Activated CD4-positive, alpha-beta T cell treated with anti-CD3 and anti-CD28 coated beads, Interleukin-2, amount 50 U/mL, for 4 hours (primary cell): Measurements from ENCODE around the gene ASB15.
"Not testable (repeated sequence)": the region's sequence is repeated elsewhere in the genome, so short reads cannot be mapped to it uniquely, and the experiment has no call there.

ENCODE experiments used
- DNase-seq, 2 experiments: peaks; one replicate each; pipeline ENCODE4 v3.0.0-alpha.2; 2020

The ASB15 gene

DNA sequence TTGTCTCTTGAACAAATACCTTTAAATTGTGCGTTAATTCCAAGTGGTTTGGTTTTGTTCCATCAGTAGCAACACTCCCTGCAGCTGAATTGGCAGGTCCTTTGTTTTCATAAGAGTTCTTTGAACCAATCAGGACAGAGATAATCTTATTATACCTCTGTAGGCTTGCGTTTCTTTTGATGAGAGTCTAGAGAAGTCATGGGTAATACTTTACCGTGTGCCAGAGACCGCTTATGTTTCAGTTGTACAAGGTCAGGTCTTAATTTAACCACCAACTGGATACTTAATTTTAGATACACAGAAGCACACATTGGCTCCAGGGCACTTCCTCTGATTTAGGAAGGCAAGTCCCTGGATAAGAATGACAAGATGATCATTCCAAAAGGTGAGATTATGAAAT is at the start of gene ASB15:
TSS of gene ASB15 (plus strand) at position 292 of the 400 bp plus-strand sequence. CDS start 12,682 bp downstream, outside the sequence.
- no peak for DNase-seq

DNA sequence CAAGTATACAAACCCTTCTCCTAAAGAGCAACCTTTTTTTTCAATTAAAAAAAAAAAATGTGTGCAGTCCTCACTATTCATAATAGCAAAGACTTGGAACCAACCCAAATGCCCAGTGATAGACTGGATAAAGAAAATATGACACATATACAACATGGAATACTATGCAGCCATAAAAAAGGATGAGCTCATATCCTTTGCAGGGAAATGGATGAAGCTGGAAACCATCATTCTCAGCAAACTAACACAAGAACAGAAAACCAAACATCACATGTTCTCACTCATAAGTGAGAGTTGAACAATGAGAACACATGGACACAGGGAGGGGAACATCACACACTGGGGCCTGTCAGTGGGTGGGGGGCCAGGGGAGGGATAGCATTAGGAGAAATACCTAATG is 49.5 kb upstream of the ASB15 start:
- DNase-seq = not testable (repeated sequence)

DNA sequence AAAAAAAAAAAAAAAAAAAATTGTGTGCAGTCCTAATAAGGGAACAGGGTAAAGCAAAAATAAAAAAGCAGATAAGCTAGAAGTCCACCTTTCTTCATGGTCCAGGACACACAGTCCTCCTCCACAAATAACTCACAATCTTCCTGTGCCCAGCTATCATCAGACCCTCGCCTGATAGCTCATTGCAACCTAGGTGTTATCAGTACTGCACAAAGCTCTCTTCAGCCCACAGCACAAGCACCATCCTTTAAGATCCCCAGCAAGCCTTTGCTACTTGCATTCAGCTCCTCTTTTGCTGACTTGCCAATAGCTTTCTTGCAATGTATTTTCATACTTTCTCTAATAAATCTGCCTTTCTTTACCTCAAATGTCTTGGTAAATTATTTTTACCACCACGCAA is 49.0 kb upstream of the ASB15 start:
- no peak for DNase-seq

DNA sequence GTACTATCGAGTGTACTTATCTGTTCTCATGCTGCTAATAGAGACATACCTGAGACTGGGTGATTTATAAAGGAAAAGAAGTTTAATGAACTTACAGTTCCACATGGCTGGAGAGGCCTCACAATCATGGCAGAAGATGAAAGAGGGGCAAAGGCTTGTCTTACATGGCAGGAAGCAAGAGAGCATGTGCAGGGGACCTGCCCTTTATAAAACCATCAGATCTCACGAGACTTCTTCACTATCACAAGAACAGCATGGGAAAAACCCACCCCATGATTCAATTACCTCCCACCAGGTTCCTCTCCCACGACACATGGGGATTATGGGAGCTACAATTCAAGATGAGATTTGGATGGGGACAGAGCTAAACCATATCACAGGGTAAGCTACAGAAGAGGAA is 48.5 kb upstream of the ASB15 start:
- no peak for DNase-seq

DNA sequence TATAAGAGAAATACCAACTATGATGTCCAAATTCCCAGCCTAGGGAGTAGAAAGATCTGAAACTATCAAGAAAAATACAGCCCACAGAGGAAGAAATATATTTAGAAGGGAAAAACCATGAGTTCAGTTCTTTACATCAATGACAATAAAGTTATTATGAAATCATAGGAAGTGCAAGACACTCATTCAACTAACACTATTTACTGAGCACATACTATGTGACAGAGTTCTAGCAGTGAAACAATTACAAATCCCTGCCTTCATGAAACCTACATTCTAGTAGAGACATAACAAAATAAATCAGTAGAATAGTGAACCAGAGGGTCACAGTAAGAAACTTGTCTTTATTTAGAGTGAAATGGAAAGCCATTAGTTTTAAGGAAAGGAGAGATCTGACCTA is 46.1 kb upstream of the ASB15 start:
- DNase-seq = no peak

DNA sequence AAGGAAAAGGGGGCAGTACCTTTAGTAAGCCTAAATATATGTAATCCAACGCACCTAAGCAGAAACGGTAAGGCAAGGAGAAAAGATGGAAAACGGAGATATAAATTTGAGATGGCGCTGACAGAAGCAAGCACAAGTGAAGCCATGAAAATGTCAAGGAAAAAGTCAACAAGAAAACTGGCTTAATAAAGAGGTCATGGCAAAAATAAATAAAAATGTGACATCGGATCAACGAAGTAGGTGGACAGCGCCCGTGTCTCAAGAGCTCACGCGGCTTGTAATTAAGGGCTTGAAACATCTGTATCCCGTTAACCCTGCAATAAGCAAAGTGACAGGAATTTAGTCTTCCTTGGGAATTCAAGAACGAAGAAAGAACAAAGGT is 44.6 kb upstream of the ASB15 start:
- DNase-seq = no peak

DNA sequence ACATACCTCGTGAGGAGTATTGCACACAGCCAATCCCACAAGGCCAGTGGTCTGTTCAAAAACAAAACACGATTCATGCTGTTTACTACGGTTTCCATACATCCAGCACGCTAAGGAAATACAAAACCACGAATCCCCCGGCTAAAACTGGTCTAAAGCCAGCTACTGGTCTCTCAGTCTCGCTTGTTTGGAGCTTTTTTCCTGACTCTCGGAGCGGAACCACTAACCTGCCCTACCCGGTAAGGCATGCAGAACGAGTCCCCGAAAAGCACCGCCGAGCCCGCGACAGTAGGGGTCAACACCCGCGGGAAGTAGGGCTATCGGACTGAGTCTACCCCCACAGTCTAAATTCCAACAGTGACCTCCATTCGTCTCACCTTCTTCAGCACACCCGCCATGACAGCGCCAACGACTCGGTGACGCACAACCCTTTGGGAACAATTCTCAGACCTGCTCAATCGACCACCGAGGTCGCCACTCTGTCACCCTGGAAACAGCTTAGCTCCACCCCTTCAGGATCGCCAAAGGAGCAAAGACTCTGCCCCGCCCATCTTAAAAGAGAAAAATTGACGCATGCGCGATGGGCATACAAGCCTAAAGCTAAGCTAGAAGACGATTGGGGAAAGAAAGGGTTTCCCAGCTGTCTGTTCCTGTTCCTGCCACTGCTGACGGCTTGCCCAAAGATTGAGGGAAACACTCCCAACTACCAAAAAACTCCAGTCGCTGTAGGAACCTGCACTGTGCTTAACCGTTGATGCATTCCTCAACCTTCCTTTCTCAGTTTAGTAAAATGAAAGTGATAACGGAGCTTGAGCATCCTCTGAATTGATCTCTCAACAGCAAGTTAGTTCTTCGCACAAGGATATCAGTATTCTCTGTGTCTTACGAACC is 44.0 kb upstream of the ASB15 start, which contains the start of gene NDUFA5:
TSS of gene NDUFA5 (minus strand) at position 421 of the 891 bp plus-strand sequence. CDS start at position 398, 23 bp downstream.
- peak; percentile 96 to 97 for DNase-seq

DNA sequence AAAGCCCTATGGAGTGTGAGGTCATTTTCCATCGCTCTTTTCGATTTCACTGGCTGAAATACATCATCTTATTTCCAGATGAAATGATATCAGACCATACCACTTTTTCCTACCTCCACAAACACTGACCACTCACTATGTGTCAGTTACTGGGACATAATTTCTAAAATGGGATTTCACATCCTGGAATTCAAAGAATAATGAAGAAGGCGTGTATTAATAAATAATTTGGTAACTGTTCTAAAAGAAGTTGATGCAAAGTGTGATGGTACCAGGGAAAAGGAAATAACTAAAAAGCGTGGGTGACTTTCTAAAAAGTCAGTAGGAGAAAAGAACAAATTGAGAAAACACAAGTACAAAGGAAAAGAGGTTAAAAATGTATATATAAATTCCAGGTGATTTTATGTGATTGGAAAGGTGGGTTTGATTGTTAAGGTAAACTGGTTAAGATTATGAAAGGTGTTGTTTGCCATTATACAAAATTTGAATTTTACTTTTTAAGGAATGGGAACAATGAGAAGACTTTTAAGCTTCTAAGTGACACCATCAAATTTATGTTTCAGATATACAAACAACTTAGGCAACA is 43.2 kb upstream of the ASB15 start:
- no peak for DNase-seq

DNA sequence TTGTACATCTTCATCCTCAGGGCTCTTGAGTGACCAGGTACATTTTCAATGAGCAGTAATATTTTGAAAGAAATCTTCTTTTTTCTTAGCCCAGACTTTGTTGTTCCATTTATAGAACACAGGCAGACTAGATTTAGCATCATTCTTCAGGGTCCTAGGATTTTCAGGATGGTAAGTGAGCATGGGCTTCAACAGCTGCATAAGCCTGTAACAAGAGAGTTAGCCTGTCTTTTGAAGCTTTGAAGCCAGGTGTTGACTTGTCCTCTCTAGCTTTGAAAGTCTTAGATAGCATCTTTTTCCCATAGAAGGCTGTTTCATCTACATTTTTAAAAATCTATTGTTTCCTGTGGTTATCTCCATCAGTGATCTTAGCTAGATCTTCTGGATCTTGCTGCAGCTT is 39.5 kb upstream of the ASB15 start:
- no peak for DNase-seq

DNA sequence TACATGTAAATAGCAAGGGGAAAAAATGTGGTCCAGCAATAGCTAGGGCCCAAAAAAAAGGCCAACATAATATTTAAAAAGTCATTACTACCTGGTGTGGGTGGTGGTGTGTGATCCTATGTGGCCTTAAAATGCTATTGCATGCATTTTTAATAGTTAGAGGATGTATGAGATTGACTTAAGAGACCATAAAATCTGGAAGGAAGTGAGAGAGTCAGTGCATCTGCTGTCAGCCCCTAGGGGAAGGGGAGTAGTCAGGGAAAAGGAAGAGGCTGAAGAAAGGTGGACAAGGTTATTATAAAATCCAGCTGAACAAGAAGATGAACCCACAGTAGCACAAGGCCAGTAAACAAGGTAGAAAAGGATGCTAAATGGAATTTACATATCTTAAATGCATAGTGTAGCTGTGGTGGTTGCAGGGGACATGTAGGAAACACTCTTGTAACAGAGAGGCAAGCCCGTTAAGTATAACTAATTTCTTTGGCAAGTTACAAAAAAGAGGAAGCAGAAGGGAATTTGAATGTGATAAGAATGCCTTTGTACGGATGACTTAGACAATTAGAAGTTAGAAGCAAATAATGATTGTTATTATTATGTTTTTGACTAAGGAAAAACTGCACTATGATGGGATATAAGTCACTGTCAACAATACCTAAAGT is 32.1 kb upstream of the ASB15 start:
- DNase-seq = no peak

DNA sequence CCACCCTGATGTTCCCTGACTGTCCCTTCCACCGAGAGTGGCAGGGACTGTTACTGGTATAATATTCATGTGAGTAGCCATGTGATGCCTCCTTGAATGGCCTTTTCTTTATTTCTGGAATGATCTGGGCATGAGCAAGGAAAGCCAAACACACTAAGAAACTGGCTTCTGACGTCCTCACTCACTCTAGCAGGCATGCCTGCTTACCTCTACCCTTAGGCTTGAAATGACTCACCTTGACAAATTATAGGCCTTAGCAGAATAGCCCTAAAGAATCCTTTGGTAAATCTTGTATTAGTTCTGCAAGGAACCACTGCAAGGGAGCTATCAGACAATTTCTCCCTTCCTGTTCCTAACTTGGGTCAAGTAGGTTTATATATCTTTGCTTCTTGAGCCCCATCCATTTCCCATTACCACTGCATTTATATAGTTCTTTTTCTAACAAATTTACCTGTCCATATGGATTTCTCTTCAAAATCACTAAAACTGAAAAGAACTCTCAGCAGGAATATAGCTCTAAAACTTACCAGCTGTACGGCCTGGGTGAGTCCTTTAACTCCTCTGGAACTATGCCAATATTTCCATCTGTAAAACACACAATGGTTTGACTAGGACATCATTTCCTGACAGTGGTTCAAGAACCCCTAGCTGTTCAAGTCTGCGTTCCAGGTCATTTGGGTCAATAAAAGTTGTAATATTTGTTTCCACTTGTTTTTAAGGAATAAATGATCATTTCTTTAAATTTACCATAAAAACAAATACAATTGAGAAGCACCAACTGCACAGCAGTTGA is 31.0 kb upstream of the ASB15 start:
- DNase-seq = no peak

DNA sequence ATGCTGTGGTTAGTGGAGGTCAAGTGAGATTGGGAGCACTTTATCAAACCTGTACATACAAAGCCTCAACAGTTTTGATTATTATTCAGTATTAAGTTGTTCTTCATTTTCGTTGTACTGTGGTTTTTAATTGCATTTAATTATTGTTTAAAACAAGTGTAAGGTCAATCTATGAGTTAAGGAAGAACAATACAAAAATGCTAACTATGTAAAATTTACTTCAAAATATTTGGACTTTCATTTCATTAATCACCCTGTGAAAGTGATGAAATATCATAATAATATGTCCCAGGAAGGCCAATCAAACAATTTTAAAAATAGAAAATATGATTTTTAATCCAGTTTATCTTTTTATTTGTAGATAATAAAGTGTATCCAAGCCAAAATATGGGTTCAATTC is 30.4 kb upstream of the ASB15 start:
- DNase-seq = no peak

DNA sequence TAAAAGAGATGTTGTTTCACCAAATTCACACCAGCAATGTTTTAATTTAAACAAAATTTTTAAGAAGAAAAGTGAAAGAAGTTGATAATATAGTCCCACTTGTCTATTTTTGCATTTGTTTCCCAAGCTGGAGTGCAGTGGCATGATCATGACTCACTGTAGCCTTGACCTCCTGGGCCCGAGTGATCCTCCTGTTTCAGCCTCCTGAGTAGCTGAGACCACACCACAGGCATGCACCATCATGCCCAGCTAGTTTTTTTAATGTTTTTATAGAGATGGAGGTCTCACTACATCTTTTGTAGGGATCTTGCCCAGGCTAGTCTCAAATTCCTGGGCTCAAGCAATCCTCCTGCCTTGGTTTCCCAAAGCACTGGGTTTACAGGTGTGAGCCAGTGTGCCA is 29.9 kb upstream of the ASB15 start:
- DNase-seq = no peak

DNA sequence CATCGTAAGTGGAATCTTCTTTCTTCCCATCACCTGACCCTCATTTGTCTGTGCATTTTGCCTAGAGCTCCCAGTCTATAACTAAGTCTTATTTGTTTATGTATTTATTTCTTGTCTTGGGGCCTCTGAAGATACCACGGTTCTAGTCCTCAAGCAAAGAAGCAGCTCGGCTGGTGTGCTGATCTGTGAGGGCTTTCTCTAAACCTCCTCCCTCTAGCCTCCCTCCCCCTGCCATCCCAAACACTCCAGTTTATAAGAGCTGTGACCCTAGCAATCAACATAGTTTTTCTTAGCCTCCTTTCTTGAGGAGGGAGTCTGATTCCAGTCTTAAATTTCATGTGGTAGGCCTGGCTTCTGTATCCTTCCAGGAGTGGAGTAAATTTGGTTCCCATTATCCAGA is 28.3 kb upstream of the ASB15 start:
- DNase-seq = no peak

DNA sequence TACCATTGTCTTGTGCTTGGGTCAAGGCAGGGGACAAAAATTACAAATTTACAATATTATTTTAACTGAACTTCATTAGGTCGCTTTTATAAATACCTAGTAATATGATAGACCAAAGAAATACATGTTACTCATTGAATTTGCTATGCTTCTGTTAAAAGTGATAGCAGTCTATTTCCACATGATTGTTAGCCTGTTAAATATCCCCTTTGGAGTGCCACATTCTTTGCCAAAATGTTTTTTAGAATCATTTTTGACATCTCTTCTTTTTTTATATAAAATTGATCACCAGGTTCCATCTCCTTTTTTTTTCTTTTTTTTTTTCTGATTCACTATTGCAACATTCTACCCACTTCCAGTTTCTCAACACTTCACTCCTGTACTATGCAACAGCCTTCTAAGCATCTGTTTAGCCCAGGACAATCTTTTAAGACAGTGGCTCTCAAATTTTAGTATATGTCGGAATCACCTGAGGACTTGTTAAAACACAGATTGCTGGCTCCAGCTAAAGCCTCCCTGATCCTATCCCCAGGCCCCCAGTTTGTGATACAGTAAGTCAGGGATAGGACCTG is 27.6 kb upstream of the ASB15 start:
- no peak for DNase-seq

DNA sequence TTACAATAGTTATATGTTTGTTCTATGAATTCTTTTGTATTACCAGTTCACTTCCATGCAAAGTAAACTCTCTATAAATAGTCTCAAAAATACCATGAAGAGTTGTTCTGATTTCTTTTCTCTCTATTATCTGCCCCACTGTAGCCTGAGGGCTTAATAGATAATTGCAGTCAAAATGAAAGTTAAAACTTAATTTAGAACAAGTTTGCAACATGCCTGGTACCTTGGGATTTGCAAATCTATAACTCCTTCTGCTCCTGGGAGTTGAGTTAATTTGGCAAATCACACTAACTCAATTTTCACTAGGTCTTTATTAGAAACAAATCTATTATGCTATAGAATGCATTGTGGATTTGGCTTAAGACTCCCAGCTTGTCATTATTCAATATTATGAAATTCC is 22.2 kb upstream of the ASB15 start:
- DNase-seq = no peak

DNA sequence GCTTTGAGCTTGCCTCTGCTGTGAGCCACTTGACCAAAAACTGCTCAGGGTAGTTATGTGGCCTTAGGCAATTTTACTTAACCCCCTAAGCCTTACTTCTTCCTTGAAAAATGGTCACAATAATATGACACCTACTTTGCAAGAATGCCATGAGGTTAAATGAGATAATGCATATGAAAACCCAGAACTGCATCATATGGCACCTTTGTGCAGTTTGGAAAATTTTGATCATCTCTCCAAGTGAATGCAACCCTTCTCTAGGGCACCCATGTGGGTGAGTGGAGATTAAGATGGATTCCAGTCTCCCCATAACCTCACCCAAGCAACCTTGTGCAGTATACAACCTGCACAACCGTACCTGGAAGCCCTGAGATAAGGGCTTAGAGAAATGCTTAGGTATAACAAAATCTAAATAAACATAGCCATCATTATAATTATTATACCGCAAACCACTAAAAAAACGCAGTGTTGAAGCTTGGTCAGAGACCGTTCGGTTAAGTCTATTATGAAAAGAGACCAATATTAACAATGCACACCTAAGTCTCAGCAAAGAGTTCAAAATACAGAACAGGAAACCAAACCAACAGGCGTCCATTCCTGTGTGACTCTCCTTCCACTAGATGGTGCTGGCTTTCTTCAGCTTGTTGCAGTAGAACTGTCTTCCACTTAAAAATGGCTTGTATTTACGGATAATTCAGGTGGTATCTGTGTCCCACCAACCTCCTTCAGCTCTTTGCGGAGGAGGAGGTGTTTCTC is 21.0 kb upstream of the ASB15 start:
- DNase-seq = no peak

DNA sequence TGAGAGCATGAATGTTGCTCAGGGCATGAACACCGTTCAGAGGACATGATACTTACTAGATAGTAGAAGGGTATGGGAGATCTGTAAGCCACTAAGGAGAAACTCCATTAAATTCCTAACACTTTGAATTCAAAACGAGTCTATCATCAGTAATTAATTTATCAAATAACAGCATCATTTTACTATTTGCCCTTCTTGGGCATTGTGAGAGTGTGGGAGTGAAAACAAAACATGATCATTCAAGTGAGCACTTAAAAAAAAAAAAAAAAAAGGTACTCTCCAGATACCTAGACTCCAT is 20.5 kb upstream of the ASB15 start:
- DNase-seq = no peak

DNA sequence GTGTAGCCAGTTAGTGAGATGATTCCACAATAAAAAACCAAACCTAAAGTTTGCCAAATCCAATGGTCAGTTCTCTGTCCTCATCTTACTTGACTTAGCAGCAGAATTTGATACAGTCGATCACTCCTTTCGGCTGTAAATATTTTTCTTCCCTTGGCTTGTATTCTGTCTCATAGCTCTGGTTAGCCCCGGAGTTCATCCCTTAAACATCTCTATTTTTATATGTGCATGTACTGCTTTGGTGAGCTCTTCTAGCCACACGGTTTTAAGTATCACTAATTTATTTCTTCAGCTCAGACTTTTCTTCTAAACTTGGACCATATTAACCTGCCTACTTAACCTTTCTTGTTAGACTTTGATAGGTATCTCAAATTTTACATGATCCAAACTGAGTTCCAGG is 17.8 kb upstream of the ASB15 start:
- DNase-seq = no peak

DNA sequence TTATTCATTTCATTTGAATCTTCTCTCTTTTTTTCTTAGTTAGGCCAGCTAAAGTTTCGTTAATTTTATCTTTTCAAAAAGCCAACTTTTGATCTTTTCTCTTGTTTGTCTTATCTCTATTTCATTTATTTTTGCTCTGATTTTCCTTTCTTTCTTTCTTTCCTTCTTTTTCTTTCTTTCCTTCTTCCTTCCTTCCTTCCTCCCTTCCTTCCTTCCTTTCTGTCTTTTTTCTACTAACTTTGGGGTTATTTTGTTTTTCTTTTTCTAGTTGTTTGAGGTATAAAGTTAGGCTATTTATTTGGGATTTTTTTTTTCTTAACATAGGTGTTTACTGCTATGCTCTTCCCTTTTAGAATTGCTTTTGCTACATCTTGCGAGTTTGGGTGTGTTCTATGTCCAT is 13.2 kb upstream of the ASB15 start:
- no peak for DNase-seq

DNA sequence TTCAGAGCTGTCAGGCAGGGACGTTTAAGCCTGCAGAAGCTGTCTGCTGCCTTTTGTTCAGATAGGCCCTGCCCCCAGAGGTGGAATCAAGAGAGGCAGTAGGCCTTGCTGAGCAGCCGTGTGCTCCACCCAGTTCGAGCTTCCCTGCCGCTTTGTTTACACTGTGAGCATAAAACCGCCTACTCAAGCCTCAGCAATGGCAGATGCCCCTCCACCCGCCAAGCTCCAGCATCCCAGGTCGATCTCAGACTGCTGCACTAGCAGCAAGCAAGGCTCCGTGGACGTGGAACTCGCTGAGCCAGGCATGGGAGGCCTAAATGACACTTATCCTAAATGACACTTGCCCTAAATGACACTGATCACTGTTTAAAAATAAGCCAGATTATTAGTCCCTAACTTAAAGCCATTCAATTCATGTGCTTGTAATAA is 6.8 kb upstream of the ASB15 start:
- no peak for DNase-seq

DNA sequence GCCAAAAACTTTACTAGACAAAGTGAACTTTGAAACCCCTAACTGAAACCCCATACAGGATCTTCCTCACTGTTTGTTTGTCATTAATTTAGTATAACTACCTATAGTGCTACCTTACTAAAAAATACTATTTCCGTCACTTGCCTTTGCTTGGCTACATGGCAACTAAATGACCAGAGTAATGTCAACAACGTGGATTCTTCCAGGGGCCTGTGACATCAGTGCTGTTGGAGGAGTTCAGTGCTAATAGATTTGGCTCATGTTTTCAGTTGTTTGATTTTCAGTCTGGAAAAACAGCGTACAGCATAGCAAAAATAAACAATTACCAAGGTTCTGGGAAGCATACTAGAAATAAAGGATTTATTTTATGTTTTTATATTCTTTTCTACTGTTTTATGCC is 3.0 kb upstream of the ASB15 start:
- DNase-seq = no peak
